ENCODE measurements around the gene FARS2.

The FARS2 gene

GRCh38 chr6:5509106-5509505, 247.8 kb downstream of the FARS2 start:
- no peak overlapping the region for H3K4me3 ChIP-seq (ENCODE audit: low read depth, low read length)
- no peak for DNase-seq (ENCODE audit: low read depth)
- no peak for TF ChIP-seq CTCF (conservative IDR thresholded peaks at IDR 0.05; ENCODE audit: low read depth, low read length)

- no peak overlapping the region for H3K4me3 ChIP-seq (ENCODE audit: low read depth, low read length)
- no peak for TF ChIP-seq CTCF (conservative IDR thresholded peaks at IDR 0.05; ENCODE audit: low read depth, low read length)
- no peak for DNase-seq (ENCODE audit: low read depth)
These were observed 249.2 kb downstream of the FARS2 start for GRCh38 chr6:5510331-5511133.

GRCh38 chr6:5511954-5512353, 250.6 kb downstream of the FARS2 start:
- peak; percentile 85 for DNase-seq (ENCODE audit: low read depth)
- no peak for TF ChIP-seq CTCF (conservative IDR thresholded peaks at IDR 0.05; ENCODE audit: low read depth, low read length)
- no peak overlapping the region for H3K4me3 ChIP-seq (ENCODE audit: low read depth, low read length)

- no peak overlapping the region for H3K4me3 ChIP-seq (ENCODE audit: low read depth, low read length)
- DNase-seq (ENCODE audit: low read depth), result no peak
- TF ChIP-seq CTCF (conservative IDR thresholded peaks at IDR 0.05; ENCODE audit: low read depth, low read length), result no peak
These were observed 251.1 kb downstream of the FARS2 start for GRCh38 chr6:5512422-5512821.

GRCh38 chr6:5513408-5513807, 252.1 kb downstream of the FARS2 start:
- no peak overlapping the region for H3K4me3 ChIP-seq (ENCODE audit: low read depth, low read length)
- DNase-seq (ENCODE audit: low read depth), result no peak
- TF ChIP-seq CTCF (conservative IDR thresholded peaks at IDR 0.05; ENCODE audit: low read depth, low read length), result no peak

- DNase-seq (ENCODE audit: low read depth), result no peak
- TF ChIP-seq CTCF (conservative IDR thresholded peaks at IDR 0.05; ENCODE audit: low read depth, low read length), result no peak
- no peak overlapping the region for H3K4me3 ChIP-seq (ENCODE audit: low read depth, low read length)
These were observed 253.0 kb downstream of the FARS2 start for GRCh38 chr6:5514353-5514752.

GRCh38 chr6:5515200-5515599, 253.9 kb downstream of the FARS2 start:
- H3K4me3 ChIP-seq (ENCODE audit: low read depth, low read length), result no peak overlapping the region
- no peak for DNase-seq (ENCODE audit: low read depth)
- no peak for TF ChIP-seq CTCF (conservative IDR thresholded peaks at IDR 0.05; ENCODE audit: low read depth, low read length)
